ENCODE results near the gene CEP89.
"Not testable (repeated sequence)": the region's sequence is repeated elsewhere in the genome, so short reads cannot be mapped to it uniquely, and the experiment has no call there.

Gene CEP89

DNA sequence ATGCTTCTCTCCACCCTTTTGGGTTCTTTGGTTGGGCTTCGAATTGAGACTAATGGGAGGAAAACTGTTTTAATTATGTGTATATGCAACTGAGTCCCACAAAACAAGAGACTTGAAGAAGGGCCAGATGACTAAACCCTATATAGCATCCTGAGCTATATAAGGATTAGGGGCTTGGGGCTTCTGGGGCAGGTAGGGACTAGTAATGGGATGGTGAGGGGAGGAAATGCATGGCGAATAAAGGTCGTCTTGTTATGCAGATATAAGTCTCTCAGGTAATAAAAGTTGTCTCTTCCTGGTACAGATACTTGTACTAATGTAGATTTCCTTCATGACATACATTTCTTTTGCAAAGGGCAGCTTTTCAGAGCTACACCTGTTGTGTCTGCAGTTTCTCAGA is 99.4 kb downstream of the CEP89 start:
- no peak for DNase-seq (ENCODE audit: low read depth in 4 of 4, low spot score in 1 of 4)

DNA sequence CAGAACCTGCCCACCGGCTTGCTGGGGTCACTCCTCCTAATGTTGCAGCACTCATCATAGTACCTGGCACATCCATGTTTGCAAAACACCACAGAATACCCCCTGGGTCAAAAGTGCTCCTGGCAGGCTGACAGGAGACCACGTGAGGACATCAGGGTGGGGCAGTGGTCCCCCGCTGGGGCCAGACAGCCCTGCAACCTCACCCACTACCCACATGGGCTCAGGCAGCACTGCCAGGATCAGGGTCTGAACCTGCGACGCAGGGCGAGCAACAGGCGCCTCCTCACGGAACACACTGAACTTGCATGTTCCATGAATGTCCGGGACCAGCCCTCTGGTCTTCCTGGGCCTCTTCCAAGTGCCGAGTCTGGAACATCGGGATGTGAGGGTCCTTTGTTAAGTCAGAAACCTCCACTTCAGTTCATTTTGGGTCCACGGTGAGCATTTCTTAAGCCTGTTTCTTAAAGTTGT is 100.7 kb downstream of the CEP89 start:
- no peak for DNase-seq (ENCODE audit: low read depth in 4 of 4, low spot score in 1 of 4)

DNA sequence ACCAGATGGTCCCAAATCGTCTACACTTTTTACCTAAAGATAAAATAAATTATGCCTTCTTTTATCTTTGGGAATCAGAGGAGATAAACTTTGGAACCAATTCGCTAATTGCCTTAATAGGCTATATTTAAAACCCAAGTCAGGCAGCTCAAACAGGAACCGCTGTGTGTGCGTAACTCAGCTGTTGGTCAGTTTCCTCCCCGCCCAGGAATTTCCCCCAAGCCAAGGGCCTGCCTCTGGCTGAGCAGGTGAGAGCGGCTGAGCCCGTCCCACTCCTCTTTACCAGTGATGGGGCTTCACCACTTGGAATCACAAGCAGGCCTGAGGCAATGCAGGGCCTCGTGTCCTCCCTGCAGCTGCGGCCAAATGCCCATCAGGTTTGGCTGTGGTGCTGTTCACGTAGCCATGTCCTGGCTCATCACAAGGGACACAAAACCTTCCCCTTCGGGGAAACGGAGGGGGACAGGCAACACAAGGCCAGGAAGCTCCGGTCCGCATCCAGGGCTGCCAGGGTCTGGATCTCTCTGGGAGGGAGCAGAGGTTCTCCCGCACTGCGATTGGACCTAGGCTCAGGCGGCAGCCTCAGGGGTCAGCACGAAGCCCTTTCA is 101.7 kb downstream of the CEP89 start:
- no peak for DNase-seq (ENCODE audit: low read depth in 4 of 4, low spot score in 1 of 4)

DNA sequence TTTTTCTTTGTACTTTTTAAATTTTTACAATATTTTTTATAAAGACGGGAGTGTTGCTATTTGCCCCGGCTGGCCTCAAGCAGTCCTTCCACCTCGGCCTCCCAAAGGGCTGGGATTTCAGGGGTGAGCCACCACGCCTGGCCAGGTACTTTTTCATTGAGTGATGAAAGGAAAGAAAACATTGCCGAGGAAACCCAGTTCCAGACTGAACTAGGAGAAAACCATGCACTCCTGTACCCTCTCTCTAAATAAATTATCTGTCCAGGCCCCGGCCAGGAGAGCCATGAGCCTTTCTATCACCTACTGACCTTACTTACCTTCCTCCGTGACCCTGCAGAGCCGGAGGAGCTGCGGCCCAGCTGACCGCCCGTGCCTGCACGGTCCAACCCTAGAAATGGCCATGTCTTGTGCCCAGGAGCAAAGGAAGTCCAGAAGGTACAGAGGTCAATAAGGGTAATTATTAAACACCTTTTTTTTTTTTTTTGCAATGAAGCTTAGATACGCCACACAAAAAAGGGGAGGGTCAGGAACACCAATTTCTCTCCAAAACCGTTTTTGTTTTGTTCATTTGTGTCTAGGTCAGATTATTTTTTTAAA is 102.3 kb downstream of the CEP89 start, which contains the start of gene SLC7A9:
TSS of gene SLC7A9 (minus strand) at position 399 of the 597 bp plus-strand sequence. CDS start 1,233 bp downstream, outside the sequence.
- DNase-seq (ENCODE audit: low read depth in 4 of 4, low spot score in 1 of 4) = no peak

DNA sequence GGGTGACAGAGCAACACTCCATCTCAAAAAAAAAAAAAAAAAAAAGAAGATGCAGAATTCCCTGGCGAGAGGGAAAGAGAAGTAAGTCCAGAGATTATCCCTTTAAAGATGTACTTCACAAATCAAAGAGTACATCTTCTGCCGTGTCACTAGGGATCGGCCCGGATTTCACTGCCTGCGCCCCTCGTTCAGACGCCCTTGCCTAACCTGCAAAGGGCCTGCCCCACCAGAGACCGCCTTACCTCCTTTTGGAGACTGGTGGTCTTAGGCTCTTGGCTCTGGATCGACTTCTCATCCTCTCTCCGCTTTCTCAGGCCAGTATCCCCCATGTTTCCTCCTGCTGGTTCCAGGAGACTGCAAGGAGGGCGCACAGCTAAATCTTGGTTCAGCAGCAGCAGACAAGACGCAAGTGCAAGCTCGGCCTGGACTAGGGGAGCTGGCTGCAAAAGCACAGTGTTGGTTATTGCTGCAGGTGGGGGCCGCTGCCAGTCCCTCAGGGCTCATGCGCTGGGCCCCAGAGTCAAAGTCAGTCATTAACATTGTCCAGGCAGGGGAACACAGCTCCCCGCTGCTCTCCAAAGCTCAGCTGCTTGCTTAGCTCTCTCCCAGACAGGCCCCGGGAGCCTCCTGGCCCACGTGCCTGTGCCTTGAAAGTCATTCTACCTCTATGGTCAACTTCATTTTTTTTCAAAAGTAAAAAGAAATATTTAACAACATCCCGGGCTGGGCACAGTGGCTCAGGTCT is 103.4 kb downstream of the CEP89 start:
- no peak for DNase-seq (ENCODE audit: low read depth in 4 of 4, low spot score in 1 of 4)

DNA sequence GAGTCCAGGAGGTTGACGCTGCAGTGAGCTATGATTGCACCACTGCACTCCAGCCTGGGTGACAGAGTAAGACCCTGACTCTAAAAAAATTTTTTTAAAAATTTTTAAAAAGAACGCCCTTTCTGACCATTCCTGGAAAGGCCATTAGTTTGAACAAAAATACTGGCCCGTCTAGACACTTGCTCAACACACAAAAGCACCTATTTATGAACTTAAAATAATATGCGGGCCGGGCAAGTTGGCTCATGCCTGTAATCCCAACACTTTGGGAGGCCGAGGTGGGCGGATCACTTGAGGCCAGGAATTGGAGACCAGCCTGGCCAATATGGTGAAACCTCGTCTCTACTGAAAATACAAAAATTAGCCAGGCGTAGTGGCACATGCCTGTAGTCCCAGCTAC is 104.3 kb downstream of the CEP89 start:
- not testable (repeated sequence) for DNase-seq (ENCODE audit: low read depth in 4 of 4, low spot score in 1 of 4)

DNA sequence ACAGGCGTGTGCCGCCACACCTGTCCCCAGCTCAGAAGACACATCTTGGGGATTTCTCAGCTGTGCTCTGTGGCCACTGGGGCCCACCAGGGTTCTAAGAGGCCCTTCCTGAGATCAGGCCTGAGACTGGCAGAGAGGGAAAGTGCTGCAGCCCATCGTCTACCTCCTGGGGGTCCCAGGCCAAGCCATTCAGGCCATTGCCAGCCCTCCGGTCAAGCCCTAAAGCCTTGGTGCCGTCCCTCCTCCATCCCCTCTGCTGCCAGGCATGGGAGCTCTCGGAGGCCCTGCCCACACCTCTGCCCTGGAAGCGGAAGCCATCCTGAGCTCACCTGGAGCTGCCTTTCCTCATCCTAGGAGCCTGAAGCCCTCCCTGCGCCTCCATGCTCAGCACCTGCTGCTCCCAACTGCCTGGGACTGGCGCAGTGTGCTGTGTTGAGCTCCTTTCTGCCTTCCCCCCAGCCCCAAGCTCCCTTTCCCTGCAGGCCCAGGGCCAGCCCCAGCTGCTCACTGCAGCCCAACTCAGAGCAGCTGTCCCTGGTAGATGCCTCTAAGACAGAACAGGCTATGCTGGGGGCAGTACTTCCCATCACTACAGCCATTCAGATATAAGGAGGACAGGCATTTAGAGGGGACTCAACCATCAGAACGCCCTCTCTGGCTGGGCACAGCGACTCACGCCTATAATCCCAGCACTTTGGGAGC is 105.0 kb downstream of the CEP89 start:
- DNase-seq (ENCODE audit: low read depth in 4 of 4, low spot score in 1 of 4) = no peak

DNA sequence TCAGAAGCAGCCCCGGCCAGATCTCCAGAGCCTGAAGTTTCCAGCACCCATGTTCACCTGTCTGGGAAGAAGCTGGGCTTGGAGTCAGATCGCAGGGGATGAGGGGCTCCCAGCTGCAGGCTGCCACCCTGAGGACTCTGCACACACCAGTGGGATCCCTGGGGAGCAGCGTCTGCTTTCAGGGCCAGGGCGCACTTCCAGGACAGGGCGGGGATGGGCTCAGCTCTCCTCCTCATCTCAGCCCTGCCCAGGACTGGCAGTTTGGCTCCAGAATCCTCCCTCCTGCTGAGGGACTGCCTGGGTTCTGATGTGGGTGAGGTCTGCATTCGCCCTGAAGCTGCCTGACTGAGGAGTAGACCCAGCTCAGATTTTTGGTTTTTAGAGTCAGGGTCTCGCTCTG is 105.7 kb downstream of the CEP89 start:
- no peak for DNase-seq (ENCODE audit: low read depth in 4 of 4, low spot score in 1 of 4)

DNA sequence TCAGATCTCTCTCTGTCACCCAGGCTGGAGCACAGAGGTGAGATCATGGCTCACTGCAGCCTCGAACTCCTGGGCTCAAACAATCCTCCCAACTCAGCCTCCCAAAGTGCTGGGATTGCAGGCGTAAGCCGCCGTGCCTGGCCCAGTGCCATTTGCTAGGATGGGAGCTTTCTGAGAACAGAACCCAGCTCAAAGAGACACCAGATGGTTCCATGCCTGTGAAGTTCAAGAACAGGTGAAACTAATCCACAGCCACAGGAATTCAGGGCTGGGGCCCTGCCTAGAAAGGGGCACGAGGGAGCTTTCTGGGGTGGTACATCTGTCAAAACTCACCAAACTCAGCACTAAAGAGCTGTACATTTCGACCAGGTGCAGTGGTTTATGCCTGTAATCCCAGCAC is 106.4 kb downstream of the CEP89 start:
- DNase-seq (ENCODE audit: low read depth in 4 of 4, low spot score in 1 of 4) = no peak

DNA sequence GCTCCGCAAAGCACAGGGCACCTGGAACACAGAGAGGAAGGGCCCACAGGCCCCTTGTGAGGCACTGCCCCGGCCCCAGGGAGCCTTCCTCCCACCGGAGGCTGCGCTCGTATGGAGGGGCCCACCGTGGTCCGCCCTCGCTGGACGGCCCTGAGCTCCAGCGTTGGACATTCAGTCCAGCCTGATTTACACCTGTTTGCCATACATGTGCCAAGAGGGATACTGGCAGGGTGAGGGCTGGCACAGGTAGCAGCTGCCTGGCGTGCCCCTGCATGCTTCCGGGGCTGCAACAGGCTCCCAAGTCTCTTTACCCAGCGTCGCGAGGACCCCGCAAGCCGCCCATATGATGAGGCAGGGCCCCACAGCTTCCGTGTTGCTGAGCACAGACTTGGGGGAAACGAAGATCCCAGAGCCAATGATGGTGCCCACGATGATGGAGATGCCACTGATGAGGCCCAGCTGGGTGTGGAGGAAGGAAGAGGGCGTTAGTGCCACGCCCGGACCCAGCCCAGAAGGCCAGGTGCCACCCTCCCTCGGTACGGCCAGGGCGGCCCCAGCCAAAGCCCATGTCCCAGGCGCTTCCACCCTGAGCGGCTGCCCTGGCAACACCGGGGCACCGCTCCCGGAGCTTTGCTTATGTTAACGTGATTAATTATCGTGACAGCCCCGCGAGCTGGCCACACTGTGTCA is 107.3 kb downstream of the CEP89 start:
- DNase-seq (ENCODE audit: low read depth in 4 of 4, low spot score in 1 of 4) = no peak

DNA sequence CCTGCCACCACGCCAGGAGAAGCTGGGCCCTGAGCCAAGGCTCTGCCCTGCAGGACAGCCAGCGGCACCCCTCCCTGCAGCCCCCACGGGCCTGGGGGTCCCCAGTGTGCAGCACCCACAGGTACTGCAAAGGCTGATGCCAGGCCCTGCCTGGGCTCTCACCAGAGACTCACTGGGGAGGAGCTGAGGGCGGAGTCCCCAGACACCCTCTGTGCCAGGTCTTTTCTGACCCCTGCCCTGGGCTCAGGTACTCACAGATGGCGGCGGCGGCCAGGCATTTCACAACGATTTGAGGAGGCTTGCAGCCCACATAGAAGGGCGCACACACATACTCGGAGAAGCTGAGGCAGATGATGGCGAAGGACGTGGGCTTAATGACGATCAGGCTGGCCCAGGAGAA is 107.9 kb downstream of the CEP89 start:
- DNase-seq (ENCODE audit: low read depth in 4 of 4, low spot score in 1 of 4) = no peak

DNA sequence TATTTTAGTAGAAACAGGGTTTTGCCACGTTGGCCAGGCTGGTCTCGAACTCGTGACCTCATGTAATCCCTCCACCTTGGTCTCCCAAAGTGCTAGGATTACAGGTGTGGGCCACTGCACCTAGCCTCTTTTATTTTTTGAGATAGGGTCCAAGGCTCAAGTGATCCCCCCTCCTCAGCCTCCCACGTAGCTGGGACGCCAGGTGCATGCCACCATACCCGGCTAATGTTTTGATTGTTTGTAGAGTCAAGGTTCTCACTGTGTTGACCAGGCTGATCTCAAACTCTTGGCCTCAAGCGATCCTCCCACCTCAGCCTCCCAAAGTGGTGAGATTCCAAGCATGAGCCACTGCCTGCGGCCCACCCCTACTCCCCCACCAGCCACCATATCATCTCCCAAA is 108.5 kb downstream of the CEP89 start:
- DNase-seq (ENCODE audit: low read depth in 4 of 4, low spot score in 1 of 4) = no peak

DNA sequence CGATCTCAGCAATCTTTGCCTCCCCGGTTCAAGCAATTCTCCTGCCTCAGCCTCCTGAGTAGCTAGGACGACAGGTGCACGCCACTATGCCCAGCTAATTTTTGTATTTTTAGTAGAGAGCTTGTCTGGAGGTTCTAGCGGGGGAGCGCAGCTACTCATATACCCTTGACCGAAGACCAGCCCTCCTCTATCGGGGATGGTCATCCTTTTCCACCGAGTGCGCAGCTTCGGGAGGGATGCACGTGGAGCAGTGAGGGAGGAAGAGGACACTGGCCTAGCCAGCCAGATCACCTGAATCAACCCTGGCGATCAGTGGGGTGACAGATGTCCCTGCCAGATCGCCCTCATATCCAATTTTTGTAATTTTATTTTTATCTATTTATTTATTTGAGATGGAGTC is 109.0 kb downstream of the CEP89 start:
- no peak for DNase-seq (ENCODE audit: low read depth in 4 of 4, low spot score in 1 of 4)

DNA sequence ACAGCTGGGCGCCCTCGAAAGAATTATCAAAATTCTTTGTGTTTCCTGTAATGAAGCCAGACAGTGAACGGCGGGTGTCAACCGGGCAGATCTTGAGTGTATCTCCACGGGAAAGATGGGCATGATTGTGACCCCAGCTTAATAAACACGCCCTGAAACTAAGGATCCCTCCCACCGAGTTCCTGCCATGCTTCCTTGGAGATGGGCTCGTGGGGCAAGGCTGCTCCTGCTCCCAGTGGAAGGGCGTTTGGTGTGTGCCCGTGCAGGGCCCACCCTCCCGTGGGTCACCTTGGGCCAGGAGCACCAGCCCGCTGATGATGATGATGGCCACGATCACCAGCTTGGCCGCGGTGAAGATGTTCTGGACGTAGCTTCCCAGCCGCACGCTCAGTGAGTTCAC is 109.6 kb downstream of the CEP89 start:
- DNase-seq (ENCODE audit: low read depth in 4 of 4, low spot score in 1 of 4) = no peak

DNA sequence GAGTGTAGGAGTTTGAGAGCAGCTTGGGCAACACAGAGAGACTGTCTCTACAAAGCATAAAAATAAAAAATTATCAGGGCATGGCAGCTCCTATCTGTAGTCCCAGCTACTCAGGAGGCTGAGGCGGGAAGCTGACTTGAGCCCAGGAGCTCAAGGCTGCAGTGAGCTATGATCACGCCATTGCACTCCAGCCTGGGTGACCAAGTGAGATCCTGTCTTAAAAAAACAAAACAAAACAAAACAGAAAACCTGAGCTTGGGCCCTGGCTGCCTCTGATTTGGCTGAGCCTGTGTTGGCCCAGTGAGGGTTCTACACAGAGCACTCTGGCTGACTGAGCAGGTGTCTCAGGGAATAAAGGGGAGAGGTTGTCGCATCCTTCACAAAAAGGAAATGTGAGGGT is 110.2 kb downstream of the CEP89 start:
- no peak for DNase-seq (ENCODE audit: low read depth in 4 of 4, low spot score in 1 of 4)

DNA sequence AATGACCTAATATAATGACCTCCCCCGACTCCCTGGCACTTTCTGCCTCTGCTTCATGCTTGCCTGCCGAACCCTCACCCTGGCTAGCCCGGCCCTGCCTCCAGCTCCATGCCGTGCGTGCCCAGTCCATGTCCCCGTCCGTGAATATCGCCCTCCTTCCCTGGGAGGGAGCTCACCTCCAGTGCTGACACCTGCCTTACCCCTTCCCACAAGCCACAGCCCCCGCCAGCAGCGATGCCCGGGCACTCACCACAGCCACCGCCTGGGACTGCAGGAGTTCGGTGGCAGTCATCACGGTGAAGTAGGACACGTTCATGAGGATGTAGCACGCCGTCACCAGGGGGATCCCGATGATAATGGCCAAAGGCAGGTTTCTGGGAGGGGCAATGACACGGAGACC is 112.2 kb downstream of the CEP89 start:
- DNase-seq (ENCODE audit: low read depth in 4 of 4, low spot score in 1 of 4) = no peak

DNA sequence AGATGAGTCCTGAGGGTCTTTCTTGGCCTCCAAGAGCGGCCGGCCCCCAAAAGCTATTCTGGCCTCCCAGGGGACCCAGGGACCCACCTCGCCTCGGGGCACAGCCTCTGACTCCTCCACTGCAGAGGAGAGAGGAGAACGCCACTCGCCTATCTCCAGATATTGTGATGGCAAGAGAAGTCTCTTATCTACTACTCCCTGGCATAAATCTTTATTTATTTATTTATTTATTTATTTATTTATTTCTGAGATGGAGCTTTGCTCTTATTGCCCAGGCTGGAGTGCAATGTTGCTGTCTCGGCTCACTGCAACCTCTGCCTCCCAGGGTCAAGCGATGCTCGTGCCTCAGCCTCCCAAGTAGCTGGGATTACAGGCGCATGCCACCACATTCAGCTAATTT is 113.2 kb downstream of the CEP89 start:
- no peak for DNase-seq (ENCODE audit: low read depth in 4 of 4, low spot score in 1 of 4)

DNA sequence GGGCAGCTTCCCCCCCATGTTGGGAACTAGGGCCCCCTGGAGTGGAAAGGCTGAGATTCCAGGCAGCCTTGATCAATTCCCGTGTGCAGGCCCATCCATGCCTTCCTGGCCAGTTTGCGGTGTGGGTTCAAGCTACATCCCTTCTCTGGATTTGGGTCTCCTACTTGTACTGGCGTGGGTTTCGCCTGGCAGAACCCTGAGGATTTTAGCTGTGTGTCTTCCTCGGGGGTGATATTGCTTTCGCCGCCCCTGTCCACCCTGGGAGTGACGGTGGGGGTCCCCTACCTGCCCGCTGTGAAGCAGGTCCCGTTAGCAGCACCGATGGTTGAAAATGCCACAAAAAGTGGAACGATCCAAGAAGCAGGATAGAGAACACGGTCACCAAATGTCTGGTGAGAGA is 113.6 kb downstream of the CEP89 start:
- DNase-seq (ENCODE audit: low read depth in 4 of 4, low spot score in 1 of 4) = no peak

DNA sequence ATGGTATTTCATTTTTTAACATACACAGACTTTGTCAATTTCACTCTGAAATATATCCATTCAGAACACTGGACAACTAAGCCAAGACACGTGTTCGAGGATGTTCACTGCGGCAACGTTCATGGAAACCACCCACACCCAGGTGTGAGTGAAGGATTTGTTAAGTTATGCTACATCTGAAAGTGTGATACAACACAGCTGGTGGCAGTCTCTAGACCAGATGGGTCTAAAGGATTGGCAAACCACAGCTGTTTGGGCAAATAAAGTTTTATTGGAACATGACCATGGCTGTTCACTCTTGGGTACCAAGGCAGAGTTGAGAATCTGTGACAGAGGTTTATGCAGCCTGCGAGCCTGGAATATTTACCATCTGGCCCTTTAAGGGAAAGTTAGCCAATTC is 114.2 kb downstream of the CEP89 start:
- DNase-seq (ENCODE audit: low read depth in 4 of 4, low spot score in 1 of 4) = no peak

DNA sequence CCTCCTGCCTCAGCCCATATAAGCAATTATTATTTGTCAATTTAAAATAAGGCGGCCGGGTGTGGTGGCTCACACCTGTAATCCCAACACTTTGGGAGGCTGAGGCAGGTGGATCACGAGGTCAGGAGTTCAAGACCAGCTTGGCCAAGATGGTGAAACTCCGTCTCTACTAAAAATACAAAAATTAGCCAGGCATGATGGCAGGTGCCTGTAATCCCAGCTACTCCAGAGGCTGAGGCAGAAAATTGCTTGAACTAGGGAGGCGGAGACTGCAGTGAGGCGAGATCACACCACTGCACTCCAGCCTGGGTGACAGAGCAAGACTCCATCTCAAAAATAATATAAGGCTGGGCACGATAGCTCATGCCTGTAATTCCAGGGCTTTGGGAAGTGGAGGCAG is 114.9 kb downstream of the CEP89 start:
- DNase-seq (ENCODE audit: low read depth in 4 of 4, low spot score in 1 of 4) = not testable (repeated sequence)

DNA sequence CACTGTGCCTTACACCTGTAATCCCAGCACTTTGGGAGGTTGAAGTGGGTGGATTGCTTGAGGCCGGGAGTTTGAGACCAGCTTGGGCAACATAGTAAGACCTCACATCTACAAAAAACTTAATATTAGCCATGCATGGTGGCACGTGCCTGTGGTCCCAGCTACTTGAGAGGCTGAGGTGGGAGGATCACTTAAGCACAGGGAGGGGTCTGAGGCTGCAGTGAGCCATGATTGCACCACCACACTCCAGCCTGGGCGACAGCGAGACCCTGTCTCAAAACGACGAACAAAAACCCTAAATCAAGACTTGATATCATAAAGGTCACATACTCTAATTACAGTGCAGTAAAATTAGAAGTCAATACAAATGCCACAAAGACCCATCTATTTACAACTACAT is 119.5 kb downstream of the CEP89 start:
- DNase-seq (ENCODE audit: low read depth in 4 of 4, low spot score in 1 of 4) = no peak
